Epithelial cell of esophagus (primary cell): ENCODE results near the gene U2AF2.
"Not testable (repeated sequence)": the region's sequence is repeated elsewhere in the genome, so short reads cannot be mapped to it uniquely, and the experiment has no call there.

Source experiments
- DNase-seq: peaks from one replicate; pipeline ENCODE4 v3.0.0; 2010; ENCODE audit warnings: low read depth
- H3K4me3 ChIP-seq: 2 replicates; pipeline ENCODE4 v1.5.1; 2011; ENCODE audit warnings: mild to moderate bottlenecking, low read length, control low read depth
- TF ChIP-seq, protein P1 (sequence below): IDR thresholded peaks from 2 replicates; pipeline ENCODE4 v1.5.1; 2011; ENCODE audit warnings: low read depth, mild to moderate bottlenecking, low read length, control low read depth, inconsistent platforms; ENCODE audit not compliant: insufficient read depth; ENCODE audit errors: missing control alignments

U2AF2 gene

DNA sequence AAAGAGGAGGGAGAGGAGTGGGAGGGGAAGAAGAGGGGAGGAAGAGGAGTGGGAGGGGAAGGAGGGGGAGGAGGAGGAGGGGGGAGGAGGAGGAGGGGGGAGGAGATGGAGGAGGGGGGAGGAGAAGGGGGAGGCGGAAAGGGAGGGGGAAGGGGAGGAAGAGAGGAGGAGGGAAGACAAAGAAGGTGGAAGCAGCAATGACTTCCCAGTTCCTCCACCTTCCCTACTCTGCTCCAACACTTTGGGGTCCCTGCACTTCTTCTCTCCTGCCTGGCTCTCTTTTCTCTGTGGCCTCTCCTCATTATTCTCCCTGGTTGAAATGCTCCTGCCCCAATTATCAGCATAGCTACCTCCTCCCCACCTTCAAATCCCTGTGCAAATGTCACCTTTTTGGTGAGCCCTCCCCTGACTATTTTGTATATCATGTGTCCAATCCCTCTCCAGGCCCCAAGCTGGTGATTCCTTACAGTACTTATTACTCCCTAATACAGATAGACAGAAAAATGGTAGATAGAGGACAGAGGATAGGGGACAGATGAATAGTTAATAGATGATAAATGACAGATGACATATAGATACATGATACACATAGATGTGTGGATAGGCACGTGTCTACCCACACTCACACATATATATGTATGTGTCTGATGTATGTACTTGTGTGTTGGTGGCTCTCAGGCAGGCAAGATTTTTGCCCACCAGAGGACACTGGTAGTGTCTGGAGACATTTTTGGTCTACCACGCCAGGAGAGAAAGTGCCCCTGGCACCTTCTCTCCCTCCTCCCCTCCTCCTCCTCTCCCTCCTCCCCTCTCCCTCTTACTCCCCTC, 58.2 kb downstream of the U2AF2 start:
- DNase-seq = no peak
- TF ChIP-seq, protein P1, sequence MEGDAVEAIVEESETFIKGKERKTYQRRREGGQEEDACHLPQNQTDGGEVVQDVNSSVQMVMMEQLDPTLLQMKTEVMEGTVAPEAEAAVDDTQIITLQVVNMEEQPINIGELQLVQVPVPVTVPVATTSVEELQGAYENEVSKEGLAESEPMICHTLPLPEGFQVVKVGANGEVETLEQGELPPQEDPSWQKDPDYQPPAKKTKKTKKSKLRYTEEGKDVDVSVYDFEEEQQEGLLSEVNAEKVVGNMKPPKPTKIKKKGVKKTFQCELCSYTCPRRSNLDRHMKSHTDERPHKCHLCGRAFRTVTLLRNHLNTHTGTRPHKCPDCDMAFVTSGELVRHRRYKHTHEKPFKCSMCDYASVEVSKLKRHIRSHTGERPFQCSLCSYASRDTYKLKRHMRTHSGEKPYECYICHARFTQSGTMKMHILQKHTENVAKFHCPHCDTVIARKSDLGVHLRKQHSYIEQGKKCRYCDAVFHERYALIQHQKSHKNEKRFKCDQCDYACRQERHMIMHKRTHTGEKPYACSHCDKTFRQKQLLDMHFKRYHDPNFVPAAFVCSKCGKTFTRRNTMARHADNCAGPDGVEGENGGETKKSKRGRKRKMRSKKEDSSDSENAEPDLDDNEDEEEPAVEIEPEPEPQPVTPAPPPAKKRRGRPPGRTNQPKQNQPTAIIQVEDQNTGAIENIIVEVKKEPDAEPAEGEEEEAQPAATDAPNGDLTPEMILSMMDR = no peak
- no peak overlapping the region for H3K4me3 ChIP-seq

DNA sequence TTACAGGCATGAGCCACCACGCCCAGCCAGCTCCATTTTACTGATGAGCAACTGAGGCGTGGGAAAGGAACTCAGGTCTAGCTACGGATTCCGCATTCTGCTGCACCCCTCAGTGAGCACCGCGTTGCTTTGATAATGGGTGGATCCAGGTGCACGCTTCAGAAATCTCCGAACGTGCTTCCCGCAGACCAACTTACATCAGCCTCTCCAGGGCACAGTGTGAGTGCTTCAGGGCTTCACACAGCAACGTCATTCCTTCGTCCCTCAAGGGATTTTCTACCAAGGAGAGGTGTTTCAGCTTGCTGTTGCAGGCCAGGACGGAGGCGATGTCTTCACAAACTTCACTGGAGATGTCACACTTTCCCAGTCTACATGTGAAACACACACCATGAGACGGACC, 61.7 kb downstream of the U2AF2 start:
- no peak overlapping the region for H3K4me3 ChIP-seq
- DNase-seq = no peak
- TF ChIP-seq, protein P1 = no peak

DNA sequence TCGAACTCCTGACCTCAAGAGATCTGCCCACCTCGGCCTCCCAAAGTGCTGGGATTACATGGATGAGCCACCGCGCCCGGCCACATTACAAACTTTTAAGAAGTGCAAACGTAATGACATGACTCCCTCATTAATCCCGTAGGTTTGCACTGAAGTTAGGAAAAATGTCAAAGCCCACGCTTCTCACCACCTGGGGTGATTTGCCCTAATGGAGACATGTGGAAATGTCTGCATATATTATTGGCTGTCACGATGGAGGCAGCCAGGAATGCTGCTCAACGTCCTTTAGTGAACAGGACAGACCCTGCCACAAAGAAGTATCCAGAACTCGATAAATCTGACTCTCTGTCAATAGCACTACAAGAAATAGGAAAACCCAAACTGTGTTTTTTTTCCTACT, 62.4 kb downstream of the U2AF2 start:
- H3K4me3 ChIP-seq = no peak overlapping the region
- TF ChIP-seq, protein P1 = no peak

DNA sequence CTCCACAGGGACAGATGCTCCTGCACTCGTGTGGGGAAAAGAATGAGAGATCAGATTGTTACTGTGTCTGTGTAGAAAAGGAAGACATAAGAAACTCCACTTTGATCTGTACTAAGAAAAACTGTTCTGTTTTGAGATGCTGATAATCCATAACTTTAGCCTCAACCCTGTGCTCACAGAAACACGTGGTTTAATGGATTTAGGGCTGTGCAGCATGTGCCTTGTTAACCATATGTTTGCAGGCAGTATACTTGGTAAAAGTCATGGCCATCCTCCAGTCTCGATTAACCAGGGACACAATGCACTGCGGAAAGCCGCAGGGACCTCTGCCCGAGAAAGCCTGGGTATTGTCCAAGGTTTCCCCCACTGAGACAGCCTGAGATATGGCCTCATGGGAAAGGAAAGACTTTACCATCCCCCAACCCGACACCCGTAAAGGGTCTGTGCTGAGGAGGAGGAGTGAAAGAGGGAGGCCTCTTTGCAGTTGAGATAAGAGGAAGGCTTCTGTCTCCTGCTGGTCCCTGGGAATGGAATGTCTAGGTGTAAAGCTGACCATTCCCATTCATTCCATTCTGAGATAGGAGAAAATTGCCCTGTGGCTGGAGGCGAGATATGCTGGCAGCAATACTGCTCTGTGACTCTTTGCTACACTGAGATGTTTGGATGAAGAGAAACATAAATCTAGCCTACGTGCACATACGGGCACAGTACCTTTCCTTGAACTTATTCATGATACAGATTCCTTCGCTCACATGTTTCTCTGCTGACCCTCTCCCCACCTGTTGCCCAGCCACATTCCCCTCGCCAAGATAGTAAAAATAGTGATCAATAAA, 63.3 kb downstream of the U2AF2 start:
- H3K4me3 ChIP-seq = not testable (repeated sequence)

More for the DNA sequence above, 62.4 kb downstream of the U2AF2 start:
- DNase-seq = no peak

DNA sequence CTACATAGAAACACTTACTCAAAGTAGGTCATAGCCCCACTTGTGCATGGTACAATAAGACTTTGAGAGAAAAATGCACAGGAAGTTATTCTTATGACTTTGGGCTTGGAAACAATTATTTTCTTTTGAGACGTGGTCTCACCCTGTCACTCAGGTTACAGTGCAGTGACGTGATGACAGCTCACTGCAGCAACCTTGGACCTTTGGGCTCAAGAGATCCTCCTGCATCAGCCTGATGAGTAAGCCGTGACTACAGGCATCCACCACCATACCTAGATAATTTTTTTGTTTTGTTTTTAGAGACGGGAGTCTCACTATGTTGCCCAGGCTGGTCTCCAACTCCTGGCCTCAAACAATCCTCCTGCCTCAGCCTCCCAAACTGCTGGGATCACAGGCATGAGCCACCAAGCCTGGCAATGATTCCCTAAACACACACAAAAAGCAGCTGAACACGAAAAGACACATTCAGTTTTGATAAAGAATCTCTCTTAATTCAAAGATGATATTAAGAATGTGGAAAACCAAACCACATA, 65.4 kb downstream of the U2AF2 start:
- DNase-seq = no peak
- TF ChIP-seq, protein P1 = no peak
- H3K4me3 ChIP-seq = no peak overlapping the region

More for the DNA sequence above, 63.3 kb downstream of the U2AF2 start:
- not testable (repeated sequence) for DNase-seq

DNA sequence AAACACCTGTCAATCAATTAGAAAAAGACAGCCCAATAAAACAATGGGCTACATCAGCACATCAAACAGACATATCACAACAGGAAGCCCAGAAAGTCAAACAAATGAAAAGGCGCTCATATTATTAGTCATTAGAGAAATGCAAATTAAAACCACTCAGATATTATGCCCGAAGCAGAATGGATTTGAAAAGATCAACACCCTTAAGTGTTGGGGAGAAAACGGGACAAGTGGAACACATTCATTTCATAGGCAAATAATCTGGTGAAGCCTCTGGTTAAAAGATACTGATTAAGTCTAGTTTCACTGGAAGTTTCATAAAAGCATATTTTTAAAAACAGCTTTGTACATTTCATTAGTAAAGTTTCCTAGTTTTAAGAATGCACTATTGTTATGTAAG, 66.0 kb downstream of the U2AF2 start:
- no peak overlapping the region for H3K4me3 ChIP-seq
- TF ChIP-seq, protein P1 = no peak
- DNase-seq = no peak

DNA sequence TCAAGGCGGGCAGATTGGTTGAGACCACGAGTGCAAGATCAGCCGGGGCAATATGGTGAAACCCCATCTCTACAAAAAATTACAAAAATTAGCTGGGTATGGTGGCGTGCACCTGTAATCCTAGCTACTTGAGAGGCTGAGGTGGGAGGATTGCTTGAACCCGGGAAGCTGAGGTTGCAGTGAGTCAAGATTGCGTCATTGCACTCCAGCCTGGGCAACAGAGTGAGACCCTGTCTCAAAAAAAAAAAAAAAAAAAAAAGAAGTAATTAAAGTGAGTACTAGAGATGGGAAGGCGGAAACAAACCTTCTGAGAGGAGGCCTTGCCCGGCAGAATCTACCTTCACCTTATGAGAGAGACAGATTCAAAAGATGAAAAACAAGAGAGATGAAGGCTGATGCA, 68.7 kb downstream of the U2AF2 start:
- H3K4me3 ChIP-seq = no peak overlapping the region
- TF ChIP-seq, protein P1 = no peak
- no peak for DNase-seq
